ENCODE measurements around the gene S100A16.
A peak's percentile ranks its signal among the peaks of the same experiment; 100 is the strongest.
"Not testable (repeated sequence)": the region's sequence is repeated elsewhere in the genome, so short reads cannot be mapped to it uniquely, and the experiment has no call there.

The S100A16 gene

GRCh38 chr1:153643816-153644215 lies 30.9 kb upstream of the S100A16 start:
- H3K4me1 Mint-ChIP-seq = peaks cover 32% of the 10 kb centered on the region
- H3K27me3 Mint-ChIP-seq = no peaks in the 10 kb centered on the region
- H3K4me3 Mint-ChIP-seq = no peak overlapping the region
- H3K36me3 Mint-ChIP-seq = peaks cover 63% of the 10 kb centered on the region
- no peaks in the 10 kb centered on the region for H3K9me3 Mint-ChIP-seq
- ATAC-seq = no peak
- peak overlapping the region; percentile 2 for H3K27ac Mint-ChIP-seq

GRCh38 chr1:153643100-153643499 lies 30.2 kb upstream of the S100A16 start:
- Mint-ChIP-seq H3K27me3 (no peaks in the 10 kb centered on the region), H3K27ac (peak overlapping the region; percentile 2), H3K4me3 (no peak overlapping the region), H3K9me3 (no peaks in the 10 kb centered on the region), H3K36me3 (peaks cover 66% of the 10 kb centered on the region), H3K4me1 (peaks cover 33% of the 10 kb centered on the region)
- ATAC-seq = no peak

- peaks cover 70% of the 10 kb centered on the region for H3K36me3 Mint-ChIP-seq
- H3K27ac Mint-ChIP-seq = no peak overlapping the region
- H3K4me1 Mint-ChIP-seq = peaks cover 36% of the 10 kb centered on the region
- no peak for ATAC-seq
- H3K27me3 Mint-ChIP-seq = no peaks in the 10 kb centered on the region
- no peaks in the 10 kb centered on the region for H3K9me3 Mint-ChIP-seq
- H3K4me3 Mint-ChIP-seq = no peak overlapping the region
Measured at GRCh38 chr1:153642161-153642560, 29.2 kb upstream of the S100A16 start.

GRCh38 chr1:153640861-153641260 lies 27.9 kb upstream of the S100A16 start:
- no peak overlapping the region for H3K27ac Mint-ChIP-seq
- no peaks in the 10 kb centered on the region for H3K9me3 Mint-ChIP-seq
- ATAC-seq = no peak
- H3K36me3 Mint-ChIP-seq = peaks cover 64% of the 10 kb centered on the region
- no peaks in the 10 kb centered on the region for H3K27me3 Mint-ChIP-seq
- H3K4me1 Mint-ChIP-seq = peaks cover 38% of the 10 kb centered on the region
- H3K4me3 Mint-ChIP-seq = no peak overlapping the region

GRCh38 chr1:153640213-153640612 lies 27.3 kb upstream of the S100A16 start:
- not testable (repeated sequence) for H3K9me3 Mint-ChIP-seq, ATAC-seq, H3K27ac Mint-ChIP-seq, H3K27me3 Mint-ChIP-seq, H3K4me3 Mint-ChIP-seq
- peaks cover 58% of the 10 kb centered on the region for H3K36me3 Mint-ChIP-seq
- peaks cover 36% of the 10 kb centered on the region for H3K4me1 Mint-ChIP-seq

- H3K27me3 Mint-ChIP-seq = no peaks in the 10 kb centered on the region
- no peak overlapping the region for H3K27ac Mint-ChIP-seq
- H3K36me3 Mint-ChIP-seq = peaks cover 52% of the 10 kb centered on the region
- no peak overlapping the region for H3K4me3 Mint-ChIP-seq
- H3K4me1 Mint-ChIP-seq = peaks cover 36% of the 10 kb centered on the region
- no peak for ATAC-seq
- no peaks in the 10 kb centered on the region for H3K9me3 Mint-ChIP-seq
Measured at GRCh38 chr1:153639280-153639679, 26.3 kb upstream of the S100A16 start.

GRCh38 chr1:153638261-153638660 lies 25.3 kb upstream of the S100A16 start:
- peak overlapping the region; percentile 5 for H3K27ac Mint-ChIP-seq
- no peak overlapping the region for H3K4me3 Mint-ChIP-seq

GRCh38 chr1:153636312-153636711 lies 23.4 kb upstream of the S100A16 start:
- peaks cover 34% of the 10 kb centered on the region for H3K4me1 Mint-ChIP-seq
- peaks cover 4% of the 10 kb centered on the region for H3K9me3 Mint-ChIP-seq
- H3K27me3 Mint-ChIP-seq = no peaks in the 10 kb centered on the region
- no peak overlapping the region for H3K27ac Mint-ChIP-seq
- ATAC-seq = no peak
- no peak overlapping the region for H3K4me3 Mint-ChIP-seq
- peaks cover 34% of the 10 kb centered on the region for H3K36me3 Mint-ChIP-seq

More at GRCh38 chr1:153638261-153638660, 25.3 kb upstream of the S100A16 start:
- H3K36me3 Mint-ChIP-seq = peaks cover 47% of the 10 kb centered on the region
- peaks cover 1% of the 10 kb centered on the region for H3K9me3 Mint-ChIP-seq
- H3K27me3 Mint-ChIP-seq = no peaks in the 10 kb centered on the region
- ATAC-seq = no peak
- peaks cover 31% of the 10 kb centered on the region for H3K4me1 Mint-ChIP-seq

GRCh38 chr1:153635872-153636271 lies 22.9 kb upstream of the S100A16 start:
- peaks cover 34% of the 10 kb centered on the region for H3K4me1 Mint-ChIP-seq
- peaks cover 4% of the 10 kb centered on the region for H3K9me3 Mint-ChIP-seq
- no peaks in the 10 kb centered on the region for H3K27me3 Mint-ChIP-seq
- H3K27ac Mint-ChIP-seq = peak overlapping the region; percentile 99
- peak overlapping the region; percentile 93 for H3K4me3 Mint-ChIP-seq
- no peak for ATAC-seq
- H3K36me3 Mint-ChIP-seq = peaks cover 31% of the 10 kb centered on the region

GRCh38 chr1:153633754-153634665 lies 21.1 kb upstream of the S100A16 start, which contains the start of gene CHTOP:
Gene CHTOP, plus strand, starts transcription at chr1:153634066. Its CDS starts 2,523 bp downstream, at chr1:153636589.
- Mint-ChIP-seq H3K9me3 (peaks cover 4% of the 10 kb centered on the region), H3K4me3 (peak within 1 kb of the TSS; percentile 93), H3K36me3 (peaks cover 31% of the 10 kb centered on the region), H3K4me1 (peaks cover 41% of the 10 kb centered on the region), H3K27me3 (no peaks in the 10 kb centered on the region), H3K27ac (peak within 1 kb of the TSS; percentile 99)
- peak; percentile 97 for ATAC-seq

GRCh38 chr1:153633161-153633753 lies 20.3 kb upstream of the S100A16 start:
- Mint-ChIP-seq H3K9me3 (peaks cover 4% of the 10 kb centered on the region), H3K27me3 (no peaks in the 10 kb centered on the region), H3K4me1 (peaks cover 49% of the 10 kb centered on the region), H3K36me3 (peaks cover 29% of the 10 kb centered on the region), H3K4me3 (peak overlapping the region; percentile 93), H3K27ac (peak overlapping the region; percentile 99)
- ATAC-seq = no peak

- Mint-ChIP-seq H3K27ac (no peak overlapping the region), H3K4me1 (peaks cover 51% of the 10 kb centered on the region), H3K4me3 (no peak overlapping the region), H3K27me3 (no peaks in the 10 kb centered on the region), H3K9me3 (peaks cover 4% of the 10 kb centered on the region), H3K36me3 (peaks cover 13% of the 10 kb centered on the region)
- no peak for ATAC-seq
Measured at GRCh38 chr1:153631047-153632022, 18.4 kb upstream of the S100A16 start.

- H3K4me1 Mint-ChIP-seq = peaks cover 49% of the 10 kb centered on the region
- peaks cover 4% of the 10 kb centered on the region for H3K9me3 Mint-ChIP-seq
- no peak for ATAC-seq
- H3K27me3 Mint-ChIP-seq = no peaks in the 10 kb centered on the region
- no peak overlapping the region for H3K4me3 Mint-ChIP-seq
- H3K36me3 Mint-ChIP-seq = peaks cover 13% of the 10 kb centered on the region
- no peak overlapping the region for H3K27ac Mint-ChIP-seq
Measured at GRCh38 chr1:153630384-153630783, 17.4 kb upstream of the S100A16 start.

- Mint-ChIP-seq H3K4me1 (peaks cover 49% of the 10 kb centered on the region), H3K27ac (no peak overlapping the region), H3K9me3 (peaks cover 4% of the 10 kb centered on the region), H3K27me3 (no peaks in the 10 kb centered on the region), H3K36me3 (peaks cover 13% of the 10 kb centered on the region), H3K4me3 (no peak overlapping the region)
- no peak for ATAC-seq
Measured at GRCh38 chr1:153629971-153630370, 17.0 kb upstream of the S100A16 start.

GRCh38 chr1:153629343-153629665 lies 16.4 kb upstream of the S100A16 start:
- no peak overlapping the region for H3K27ac Mint-ChIP-seq
- no peak overlapping the region for H3K4me3 Mint-ChIP-seq
- H3K36me3 Mint-ChIP-seq = peaks cover 10% of the 10 kb centered on the region
- peaks cover 4% of the 10 kb centered on the region for H3K9me3 Mint-ChIP-seq
- H3K27me3 Mint-ChIP-seq = no peaks in the 10 kb centered on the region
- ATAC-seq = no peak
- H3K4me1 Mint-ChIP-seq = peaks cover 49% of the 10 kb centered on the region

All from stimulated activated memory B cell treated with anti-CD40 and anti-IgM and Interleukin-4, amounts not matched to agents 10 μg/mL and 1 μg/mL and 100 μg/mL, for 72 hours (primary cell).